Neural crest cell (in vitro differentiated cells): ENCODE results near the gene RELL1. TPM values are rescaled to one million over a fixed set of nuclear protein-coding genes. Genes with fewer than 3 reads are reported as not detected.

ENCODE experiments used
- DNase-seq: peaks from one replicate; pipeline ENCODE4 v3.0.0; 2021; ENCODE audit warnings: low read depth, mixed read lengths, low spot score
- H3K27ac Mint-ChIP-seq: one replicate; pipeline ENCODE4 v1.8.0; 2021; ENCODE audit warnings: mild to moderate bottlenecking, mixed read lengths; ENCODE audit not compliant: unreplicated experiment
- H3K27me3 Mint-ChIP-seq: 2 replicates; pipeline ENCODE4 v1.8.0; 2021; ENCODE audit warnings: low read depth, mild to moderate bottlenecking, mixed read lengths
- H3K36me3 Mint-ChIP-seq: 2 replicates; pipeline ENCODE4 v1.8.0; 2021; ENCODE audit warnings: low read depth, mild to moderate bottlenecking, mixed read lengths
- H3K4me1 Mint-ChIP-seq: 2 replicates; pipeline ENCODE4 v1.8.0; 2021; ENCODE audit warnings: mixed read lengths
- H3K4me3 Mint-ChIP-seq: one replicate; pipeline ENCODE4 v1.8.0; 2021; ENCODE audit warnings: mild to moderate bottlenecking, mixed read lengths
- H3K9me3 Mint-ChIP-seq: 2 replicates; pipeline ENCODE4 v1.8.0; 2021; ENCODE audit warnings: mixed read lengths
- total RNA-seq: library from RNA; stranded (reverse); gene quantifications from 2 replicates; pipeline ENCODE4 v1.2.1, GENCODE V29; 2021
- TF ChIP-seq, protein P1 (sequence below): fragments of 200-600 bp; sonication (generic); conservative IDR thresholded peaks from 2 replicates; pipeline ENCODE4 v1.5.0; 2021; ENCODE audit warnings: antibody characterized with exemption, mild to moderate bottlenecking

RELL1 gene
- total RNA-seq, 1 donor from 2014 or later: 30.3 TPM

DNA sequence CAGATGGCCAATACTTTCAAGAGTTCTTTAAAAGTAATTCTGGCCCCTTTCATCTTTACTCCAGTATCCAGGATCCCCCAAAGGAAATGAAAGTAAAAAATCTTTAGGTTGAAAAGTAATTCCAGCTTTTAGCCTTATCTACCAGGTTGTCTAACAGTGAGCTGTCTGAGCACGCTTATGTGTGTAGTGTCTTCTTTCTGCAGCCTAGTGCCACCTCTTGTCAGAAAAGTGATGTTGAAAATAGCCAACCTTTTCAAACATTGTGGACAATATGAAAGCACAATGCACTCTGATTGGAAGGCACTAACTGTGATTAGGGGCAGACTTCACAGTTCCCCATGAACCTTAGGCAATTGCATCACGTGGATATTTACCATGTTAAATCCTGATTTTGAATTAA, 92.1 kb downstream of the RELL1 start:
- DNase-seq: no peak
- no peaks in the 10 kb centered on the region for H3K27me3 Mint-ChIP-seq
- no peak overlapping the region for H3K4me3 Mint-ChIP-seq
- no peaks in the 10 kb centered on the region for H3K9me3 Mint-ChIP-seq
- H3K4me1 Mint-ChIP-seq: peaks cover 14% of the 10 kb centered on the region
- peaks cover 2% of the 10 kb centered on the region for H3K36me3 Mint-ChIP-seq
- no peak overlapping the region for H3K27ac Mint-ChIP-seq
- TF ChIP-seq, protein P1, sequence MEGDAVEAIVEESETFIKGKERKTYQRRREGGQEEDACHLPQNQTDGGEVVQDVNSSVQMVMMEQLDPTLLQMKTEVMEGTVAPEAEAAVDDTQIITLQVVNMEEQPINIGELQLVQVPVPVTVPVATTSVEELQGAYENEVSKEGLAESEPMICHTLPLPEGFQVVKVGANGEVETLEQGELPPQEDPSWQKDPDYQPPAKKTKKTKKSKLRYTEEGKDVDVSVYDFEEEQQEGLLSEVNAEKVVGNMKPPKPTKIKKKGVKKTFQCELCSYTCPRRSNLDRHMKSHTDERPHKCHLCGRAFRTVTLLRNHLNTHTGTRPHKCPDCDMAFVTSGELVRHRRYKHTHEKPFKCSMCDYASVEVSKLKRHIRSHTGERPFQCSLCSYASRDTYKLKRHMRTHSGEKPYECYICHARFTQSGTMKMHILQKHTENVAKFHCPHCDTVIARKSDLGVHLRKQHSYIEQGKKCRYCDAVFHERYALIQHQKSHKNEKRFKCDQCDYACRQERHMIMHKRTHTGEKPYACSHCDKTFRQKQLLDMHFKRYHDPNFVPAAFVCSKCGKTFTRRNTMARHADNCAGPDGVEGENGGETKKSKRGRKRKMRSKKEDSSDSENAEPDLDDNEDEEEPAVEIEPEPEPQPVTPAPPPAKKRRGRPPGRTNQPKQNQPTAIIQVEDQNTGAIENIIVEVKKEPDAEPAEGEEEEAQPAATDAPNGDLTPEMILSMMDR: no peak

DNA sequence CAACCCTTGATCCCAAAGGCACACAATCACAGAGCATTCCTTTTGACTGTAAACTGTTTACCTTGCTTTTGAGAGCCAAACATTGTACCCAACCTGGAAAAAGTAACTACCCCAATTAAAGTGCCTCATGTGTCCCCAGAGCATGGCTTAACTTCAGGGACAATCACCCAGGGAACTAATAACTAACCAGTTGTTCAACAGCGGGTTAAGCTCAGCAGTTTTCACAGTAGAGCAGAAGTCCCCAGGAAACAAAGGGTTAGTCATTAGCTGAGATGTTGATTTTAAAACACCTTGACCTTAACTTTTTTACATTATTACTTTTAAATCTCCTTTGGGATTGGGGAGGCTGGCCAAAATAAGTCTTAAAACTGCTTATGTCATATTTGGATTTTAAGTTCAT, 94.8 kb downstream of the RELL1 start:
- no peak for DNase-seq
- TF ChIP-seq, protein P1: no peak
- Mint-ChIP-seq H3K9me3 (no peaks in the 10 kb centered on the region), H3K27ac (no peak overlapping the region), H3K4me3 (no peak overlapping the region), H3K27me3 (no peaks in the 10 kb centered on the region), H3K36me3 (peaks cover 2% of the 10 kb centered on the region), H3K4me1 (peaks cover 14% of the 10 kb centered on the region)

DNA sequence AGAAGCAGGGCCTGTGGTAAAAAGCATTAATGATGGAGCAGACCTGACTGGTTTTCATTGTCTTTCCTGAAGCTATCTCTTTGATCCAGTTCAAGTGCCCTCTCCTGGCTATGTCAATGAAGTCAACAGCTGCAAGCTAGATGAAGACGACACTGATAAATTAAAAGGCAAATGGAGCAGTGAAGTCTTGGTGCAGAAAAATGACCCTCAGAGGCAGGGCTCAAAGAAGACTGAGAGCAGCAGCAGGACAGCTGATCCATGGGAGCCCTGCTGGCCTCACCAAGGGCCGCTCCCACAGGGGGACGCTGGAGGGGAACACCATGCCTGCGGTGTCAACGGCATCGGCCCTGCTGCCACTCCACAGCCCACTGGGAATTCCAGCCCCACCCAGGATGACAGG, 96.2 kb downstream of the RELL1 start:
- Mint-ChIP-seq H3K9me3 (no peaks in the 10 kb centered on the region), H3K27ac (no peak overlapping the region), H3K4me1 (peaks cover 14% of the 10 kb centered on the region), H3K27me3 (no peaks in the 10 kb centered on the region), H3K36me3 (peaks cover 2% of the 10 kb centered on the region), H3K4me3 (no peak overlapping the region)
- DNase-seq: no peak
- TF ChIP-seq, protein P1: no peak

DNA sequence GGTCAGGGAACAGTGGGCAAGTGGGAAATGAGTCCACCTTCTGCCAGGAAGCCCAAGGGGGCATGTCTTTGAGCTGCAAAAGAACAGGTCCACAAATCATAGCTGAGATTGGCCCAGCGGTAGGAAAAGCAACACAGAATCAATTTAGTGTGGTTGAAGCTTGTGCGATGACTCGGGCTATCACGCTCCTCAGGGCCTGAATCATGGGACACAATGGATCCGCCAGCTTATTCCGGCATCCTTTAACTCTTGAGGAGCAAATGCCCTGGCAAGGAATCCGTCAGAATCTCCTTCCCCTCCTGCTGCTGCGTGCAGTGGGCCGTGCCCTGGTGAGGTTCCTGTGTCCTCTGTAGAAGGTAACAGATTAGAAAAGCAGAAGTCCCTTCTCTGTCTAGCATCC, 98.0 kb downstream of the RELL1 start:
- no peaks in the 10 kb centered on the region for H3K27me3 Mint-ChIP-seq
- H3K36me3 Mint-ChIP-seq: peaks cover 2% of the 10 kb centered on the region
- no peak for DNase-seq
- H3K4me3 Mint-ChIP-seq: no peak overlapping the region
- H3K4me1 Mint-ChIP-seq: peaks cover 6% of the 10 kb centered on the region
- H3K9me3 Mint-ChIP-seq: no peaks in the 10 kb centered on the region
- TF ChIP-seq, protein P1: no peak
- H3K27ac Mint-ChIP-seq: no peak overlapping the region

DNA sequence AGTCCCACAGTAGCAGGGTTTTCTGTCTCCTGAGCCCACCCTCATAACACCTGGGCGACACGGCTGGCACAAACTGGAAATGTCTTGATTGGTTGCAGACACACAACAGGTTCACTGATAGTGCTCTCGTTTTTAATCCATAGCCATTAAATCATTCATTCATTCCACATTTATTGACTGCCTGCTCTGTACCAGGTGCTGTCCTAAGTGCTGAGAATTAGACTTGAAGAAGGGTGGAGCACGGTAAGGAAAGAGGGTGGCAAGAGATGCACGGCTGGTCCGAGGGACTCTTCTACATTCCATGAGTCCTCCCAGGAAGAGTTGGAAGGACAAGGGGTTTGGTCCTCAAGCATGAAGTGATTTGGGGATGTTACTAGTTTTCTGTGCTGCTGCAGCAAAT, 100.0 kb downstream of the RELL1 start:
- TF ChIP-seq, protein P1: no peak
- Mint-ChIP-seq H3K27ac (no peak overlapping the region), H3K9me3 (no peaks in the 10 kb centered on the region), H3K27me3 (no peaks in the 10 kb centered on the region), H3K36me3 (peaks cover 4% of the 10 kb centered on the region), H3K4me1 (peaks cover 4% of the 10 kb centered on the region), H3K4me3 (no peak overlapping the region)
- DNase-seq: no peak
